ENCODE results near the gene NBPF3. TPM values are rescaled to one million over a fixed set of nuclear protein-coding genes. Genes with fewer than 3 reads are reported as not detected.

NBPF3 gene
- total RNA-seq, 4 donors from 2014 or later: 6.4 to 16.3 (median 11.3) TPM

- ATAC-seq: no peak
- Histone ChIP-seq H3K9me3 (no peaks in the 10 kb centered on the region), H3K4me1 (peaks cover 0 to 14% (median 10%) of the 10 kb centered on the region in 3 donors), H3K36me3 (no peaks in the 10 kb centered on the region), H3K27ac (no peak overlapping the region), H3K27me3 (peaks cover 56% of the 10 kb centered on the region), H3K4me3 (no peak overlapping the region)
- 77 to 92% methylated on average over 6 to 8 of the region's 9 CpGs for WGBS, 2 donors (ENCODE audit: low coverage in 1 of 2)
- no peak for TF ChIP-seq POLR2A (IDR thresholded peaks at IDR 0.05)
- no peak for TF ChIP-seq POLR2AphosphoS5 (IDR thresholded peaks at IDR 0.05)
- no peak for TF ChIP-seq EP300 (IDR thresholded peaks at IDR 0.05)
- no peak for TF ChIP-seq CTCF (IDR thresholded peaks at IDR 0.05)
These were observed 71.1 kb downstream of the NBPF3 start for GRCh38 chr1:21510885-21511578.

- WGBS, 2 donors (ENCODE audit: low coverage in 1 of 2): 61 to 69% methylated on average over 6 to 8 of the region's 11 CpGs
- no peaks in the 10 kb centered on the region for H3K36me3 ChIP-seq
These were observed 71.9 kb downstream of the NBPF3 start for GRCh38 chr1:21511579-21512522.

GRCh38 chr1:21514245-21514644, 74.3 kb downstream of the NBPF3 start:
- no peak for TF ChIP-seq EP300 (IDR thresholded peaks at IDR 0.05)
- TF ChIP-seq CTCF (IDR thresholded peaks at IDR 0.05): no peak
- no peak for TF ChIP-seq POLR2A (IDR thresholded peaks at IDR 0.05)
- TF ChIP-seq POLR2AphosphoS5 (IDR thresholded peaks at IDR 0.05): no peak
- Histone ChIP-seq H3K9me3 (no peaks in the 10 kb centered on the region), H3K27ac (no peak overlapping the region), H3K4me1 (peaks cover 0 to 6% (median 5%) of the 10 kb centered on the region in 3 donors), H3K27me3 (peaks cover 25% of the 10 kb centered on the region), H3K4me3 (no peak overlapping the region), H3K36me3 (no peaks in the 10 kb centered on the region)
- no peak for ATAC-seq
- WGBS, 2 donors (ENCODE audit: low coverage in 1 of 2): 73% methylated on average over 3 of the region's 5 CpGs; no CpG with 5 or more reads in 1 of the 2 donors

More at GRCh38 chr1:21511579-21512522, 71.9 kb downstream of the NBPF3 start:
- Histone ChIP-seq H3K9me3 (no peaks in the 10 kb centered on the region), H3K27ac (no peak overlapping the region), H3K4me3 (no peak overlapping the region), H3K4me1 (peaks cover 0 to 14% (median 10%) of the 10 kb centered on the region in 3 donors), H3K27me3 (peaks cover 48% of the 10 kb centered on the region)
- peak; percentile 18 for TF ChIP-seq POLR2AphosphoS5 (IDR thresholded peaks at IDR 0.05)
- TF ChIP-seq CTCF (IDR thresholded peaks at IDR 0.05): no peak
- ATAC-seq: peak; percentile 59

GRCh38 chr1:21517161-21517589, 77.2 kb downstream of the NBPF3 start:
- Histone ChIP-seq H3K36me3 (no peaks in the 10 kb centered on the region), H3K9me3 (no peaks in the 10 kb centered on the region), H3K27ac (no peak overlapping the region), H3K27me3 (no peaks in the 10 kb centered on the region), H3K4me1 (no peaks in the 10 kb centered on the region), H3K4me3 (no peak overlapping the region)
- no peak for TF ChIP-seq POLR2A (IDR thresholded peaks at IDR 0.05)
- 71 to 100% methylated on average over 2 of the region's 3 CpGs for WGBS, 2 donors (ENCODE audit: low coverage in 1 of 2)
- no peak for ATAC-seq

GRCh38 chr1:21517660-21518480, 77.9 kb downstream of the NBPF3 start:
- Histone ChIP-seq H3K27ac (no peak overlapping the region), H3K4me3 (no peak overlapping the region), H3K9me3 (no peaks in the 10 kb centered on the region), H3K4me1 (no peaks in the 10 kb centered on the region), H3K36me3 (no peaks in the 10 kb centered on the region), H3K27me3 (no peaks in the 10 kb centered on the region)
- 44 to 63% methylated on average over 7 to 9 of the region's 13 CpGs for WGBS, 2 donors (ENCODE audit: low coverage in 1 of 2)
- no peak for TF ChIP-seq POLR2AphosphoS5 (IDR thresholded peaks at IDR 0.05)
- no peak for ATAC-seq

All from gastroesophageal sphincter (tissue), 4 donors.